Amniotic epithelial cell (primary cell): ENCODE measurements around the gene SLC45A1.
A peak's percentile ranks its signal among the peaks of the same experiment; 100 is the strongest.
"Not testable (repeated sequence)": the region's sequence is repeated elsewhere in the genome, so short reads cannot be mapped to it uniquely, and the experiment has no call there.

Source experiments
- DNase-seq: peaks from one replicate; pipeline ENCODE4 v3.0.0-alpha.2; 2010; ENCODE audit warnings: low read depth

The SLC45A1 gene

DNA sequence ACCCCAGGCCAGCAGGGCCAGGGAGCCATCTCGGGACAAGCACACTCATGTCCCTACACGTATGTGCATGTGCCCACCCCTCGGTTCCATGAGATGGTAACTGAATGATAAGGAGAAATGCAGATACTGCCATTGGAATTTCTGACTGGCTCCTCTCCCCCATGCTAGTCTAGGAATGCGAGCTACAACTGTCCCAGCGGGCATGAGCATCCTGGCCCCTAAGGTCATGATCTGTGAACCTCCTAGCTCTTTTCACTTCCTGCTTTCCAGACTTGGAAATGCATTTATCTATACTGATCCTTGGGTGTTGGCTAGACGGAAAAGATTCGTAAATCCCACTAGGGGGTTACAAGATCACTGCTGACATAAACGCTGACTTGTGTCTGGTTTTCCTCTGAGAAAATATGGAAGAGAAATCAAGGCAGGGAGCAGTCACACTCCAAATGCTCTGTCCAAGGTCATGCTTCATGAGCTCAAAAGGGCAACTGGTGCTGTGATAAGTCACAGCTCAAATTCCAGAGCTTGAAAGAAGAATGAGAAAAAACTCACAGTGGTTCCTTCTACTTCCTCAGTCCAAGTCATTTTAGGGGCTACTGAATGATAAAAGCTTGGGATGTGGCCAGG is 49.8 kb downstream of the SLC45A1 start:
- peak; percentile 38 for DNase-seq

DNA sequence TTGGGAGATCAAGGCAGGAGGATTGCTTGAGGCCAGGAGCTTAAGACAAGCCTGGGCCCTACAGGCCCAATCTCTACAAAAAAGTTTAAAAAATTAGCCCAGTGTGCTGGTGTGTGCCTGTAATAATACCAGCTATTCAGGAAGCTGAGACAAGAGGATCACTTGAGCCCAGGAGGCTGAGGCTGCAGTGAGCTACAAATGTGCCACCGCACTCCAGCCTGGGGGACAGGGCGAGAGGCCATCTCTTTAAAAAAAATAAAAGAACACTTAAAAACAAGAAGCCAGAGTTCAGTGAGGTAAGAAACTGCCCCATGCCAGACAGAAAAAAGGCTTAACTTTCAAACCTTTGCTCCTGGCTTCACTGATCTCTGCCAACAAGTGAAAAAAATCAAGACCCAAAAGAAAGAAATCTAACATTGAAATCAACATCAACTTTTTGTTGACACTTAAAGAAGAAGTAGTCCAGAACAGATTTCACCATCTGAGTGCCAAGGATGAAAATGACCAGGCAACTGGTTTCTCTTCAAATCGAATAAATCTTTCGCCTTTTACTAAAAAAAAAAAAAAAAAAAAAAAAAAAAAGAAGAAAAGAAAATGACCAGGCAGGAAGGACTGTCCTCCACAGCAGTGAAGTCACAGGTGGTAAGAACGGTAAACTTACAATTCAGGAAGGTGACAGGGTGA is 51.2 kb downstream of the SLC45A1 start:
- peak; percentile 48 for DNase-seq

DNA sequence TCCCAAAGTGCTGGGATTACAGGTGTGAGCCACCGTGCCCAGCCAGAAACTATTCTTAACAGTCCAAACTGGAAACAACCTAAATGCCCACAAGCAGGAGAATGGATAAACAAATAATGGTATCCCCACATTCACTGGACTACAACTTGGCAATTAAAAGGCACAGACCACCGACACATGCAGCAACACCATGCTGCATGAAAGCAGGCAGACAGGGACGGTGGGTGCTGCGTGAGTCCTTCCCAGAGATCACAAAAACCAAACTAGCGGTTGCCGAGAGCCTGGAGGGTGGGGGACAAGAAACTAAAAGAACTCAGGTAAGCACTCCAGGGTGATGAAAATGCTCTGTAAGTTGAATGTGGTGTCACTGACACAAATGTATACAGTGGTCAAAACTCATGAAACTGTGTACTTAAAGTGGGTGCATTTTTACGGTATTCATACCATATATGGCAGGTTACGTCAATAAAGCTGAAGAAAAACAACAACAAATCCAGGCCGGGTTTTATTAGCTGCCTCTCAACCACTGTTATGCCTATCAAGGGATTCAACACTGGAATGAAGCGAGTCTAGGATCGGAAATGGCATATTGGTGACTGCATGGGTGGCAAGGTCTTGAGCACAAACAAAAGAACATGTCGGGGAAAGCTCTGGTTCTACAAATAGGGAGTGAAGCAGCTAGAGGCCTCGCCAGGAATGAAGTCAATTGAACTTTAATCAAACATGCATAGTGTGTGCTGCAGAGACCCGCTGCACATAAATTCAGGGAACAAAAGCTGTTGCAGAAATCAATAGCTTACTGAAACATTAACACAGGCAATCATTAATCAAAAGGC is 52.4 kb downstream of the SLC45A1 start:
- DNase-seq, result no peak

DNA sequence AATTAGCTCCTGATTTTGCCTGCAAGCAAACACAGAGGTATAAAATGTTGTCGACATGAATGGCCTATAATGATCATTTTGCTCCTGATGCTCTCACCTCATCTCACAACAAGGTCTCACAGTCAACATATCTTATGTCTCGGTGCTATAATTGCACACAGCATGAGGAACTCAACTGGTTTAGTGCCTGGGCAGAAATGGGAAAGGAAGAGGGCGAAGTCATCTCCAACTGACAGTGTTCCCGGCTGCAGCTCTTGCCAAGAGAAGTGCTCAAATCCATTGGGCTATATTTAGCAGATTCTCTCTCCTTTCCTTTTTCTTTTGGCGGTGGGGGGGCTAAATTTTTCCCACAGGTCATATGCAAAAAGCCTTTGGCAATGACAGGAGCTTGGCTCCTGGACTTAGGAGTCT is 53.0 kb downstream of the SLC45A1 start:
- no peak for DNase-seq

DNA sequence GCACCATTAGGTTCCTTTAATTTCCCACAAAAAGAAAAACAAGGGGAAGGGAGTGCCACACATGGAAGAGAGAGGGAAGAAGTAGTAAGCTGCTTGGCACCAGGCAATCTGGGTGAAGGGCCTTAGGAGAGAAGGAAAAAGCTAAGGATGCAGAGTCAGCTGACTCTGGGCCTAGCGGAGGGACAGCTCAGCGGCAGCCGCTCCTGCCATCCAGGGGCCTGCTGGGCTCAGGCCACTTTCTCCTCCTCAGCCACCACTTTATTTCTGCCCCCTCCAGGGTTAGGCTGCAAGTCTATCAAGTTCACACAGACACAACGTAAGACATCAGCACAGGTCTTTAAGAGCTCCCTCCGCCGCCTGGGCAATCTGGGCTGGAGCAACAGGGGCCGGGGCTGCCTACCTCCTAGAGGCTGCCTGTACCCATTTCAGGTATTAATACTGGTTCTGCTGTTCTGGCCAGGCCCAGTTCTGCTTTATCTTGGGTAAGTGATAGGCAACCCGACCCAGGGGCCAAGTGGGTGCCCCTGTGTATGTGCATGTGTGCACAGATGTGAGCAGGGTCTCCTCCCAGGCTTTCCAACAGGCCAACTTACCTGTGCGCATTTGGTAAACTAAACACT is 53.6 kb downstream of the SLC45A1 start:
- no peak for DNase-seq

DNA sequence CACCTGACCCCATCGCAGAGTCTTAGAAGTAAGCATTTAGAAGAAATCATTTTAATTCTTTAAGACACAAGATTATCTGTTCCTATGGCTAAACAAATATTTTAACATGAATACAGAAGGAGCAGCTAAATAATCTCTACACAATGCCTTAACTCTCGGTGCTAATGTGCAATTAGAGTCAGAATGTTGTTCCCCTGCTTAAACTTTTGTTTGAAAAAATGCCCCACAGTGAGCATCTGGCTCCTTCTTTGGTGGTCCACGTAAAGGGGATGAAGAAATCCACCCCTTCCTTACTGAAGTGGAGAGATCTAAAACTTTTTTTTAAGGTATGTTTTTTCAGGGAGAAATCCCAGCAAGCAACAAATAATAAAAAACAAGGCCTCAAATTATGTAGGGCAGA is 55.2 kb downstream of the SLC45A1 start:
- DNase-seq, result no peak

DNA sequence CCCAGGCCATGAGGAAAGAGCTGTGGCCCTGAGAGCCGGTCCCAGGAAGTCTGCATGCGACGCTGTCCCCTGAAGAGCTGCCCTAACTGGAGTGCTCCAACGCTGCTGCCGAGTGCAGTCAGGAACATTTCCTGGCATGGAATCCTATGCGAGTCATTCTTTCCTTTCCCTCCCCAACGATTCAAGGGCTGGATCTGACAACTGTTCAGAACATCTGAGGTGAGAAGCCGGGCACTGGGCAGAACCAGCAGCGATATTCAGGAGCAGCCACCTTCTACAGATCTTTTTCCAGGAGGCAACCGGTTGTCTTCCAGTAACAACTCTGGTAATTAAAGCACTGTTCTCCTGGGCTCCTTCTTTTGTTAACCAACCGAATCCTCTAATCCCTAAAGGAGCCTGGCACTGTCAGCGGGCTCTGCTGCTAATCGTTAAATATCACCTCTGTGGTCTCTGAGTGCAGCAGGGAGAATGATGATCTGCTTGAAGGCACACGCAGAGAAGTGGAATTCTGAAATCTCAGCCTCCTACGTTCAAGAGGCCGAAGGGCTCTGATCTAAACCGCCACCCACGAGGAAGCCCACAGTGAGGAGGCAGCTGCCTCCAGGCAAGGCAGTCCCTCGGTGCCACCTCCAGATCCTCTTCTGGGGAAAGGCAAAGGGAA is 55.8 kb downstream of the SLC45A1 start:
- DNase-seq, result peak; percentile 99

DNA sequence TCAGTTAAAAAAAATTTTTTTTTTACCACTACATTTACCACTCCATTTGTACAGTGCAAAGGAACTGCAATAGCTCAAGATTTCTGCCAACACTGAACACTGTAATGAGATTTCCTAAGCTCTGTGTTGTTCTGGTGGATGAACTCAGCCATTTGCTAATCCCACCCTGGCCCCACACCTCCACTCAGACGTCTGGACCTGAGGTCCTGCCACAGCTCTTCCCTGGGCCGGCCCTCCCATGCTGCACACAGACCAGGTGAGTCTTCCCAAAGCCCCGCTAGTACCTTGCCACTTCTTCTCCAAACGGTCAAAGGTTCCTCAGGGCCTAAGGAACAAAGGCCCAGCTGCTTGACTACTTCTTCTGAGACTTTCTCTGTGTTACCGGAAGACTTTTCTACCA is 56.4 kb downstream of the SLC45A1 start:
- peak; percentile 77 for DNase-seq

DNA sequence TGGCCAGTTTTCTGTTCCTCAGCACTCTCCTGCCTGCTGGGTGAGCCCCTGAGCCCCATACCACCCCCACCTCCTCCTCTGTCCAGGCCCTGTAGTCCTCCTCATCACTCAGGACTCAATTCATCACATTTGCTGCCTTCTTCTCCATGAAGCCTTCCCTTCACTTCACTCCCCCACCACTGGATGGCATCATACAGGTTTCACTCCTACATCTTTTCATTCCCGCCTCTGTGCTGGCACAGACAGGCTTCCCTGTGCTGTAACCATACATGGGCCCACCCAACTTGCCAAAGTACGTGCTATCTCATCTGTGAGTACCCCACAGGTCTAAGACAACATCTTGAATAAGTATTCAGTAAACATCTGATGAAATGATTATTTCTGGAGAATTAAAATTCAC is 56.9 kb downstream of the SLC45A1 start:
- peak; percentile 70 for DNase-seq

DNA sequence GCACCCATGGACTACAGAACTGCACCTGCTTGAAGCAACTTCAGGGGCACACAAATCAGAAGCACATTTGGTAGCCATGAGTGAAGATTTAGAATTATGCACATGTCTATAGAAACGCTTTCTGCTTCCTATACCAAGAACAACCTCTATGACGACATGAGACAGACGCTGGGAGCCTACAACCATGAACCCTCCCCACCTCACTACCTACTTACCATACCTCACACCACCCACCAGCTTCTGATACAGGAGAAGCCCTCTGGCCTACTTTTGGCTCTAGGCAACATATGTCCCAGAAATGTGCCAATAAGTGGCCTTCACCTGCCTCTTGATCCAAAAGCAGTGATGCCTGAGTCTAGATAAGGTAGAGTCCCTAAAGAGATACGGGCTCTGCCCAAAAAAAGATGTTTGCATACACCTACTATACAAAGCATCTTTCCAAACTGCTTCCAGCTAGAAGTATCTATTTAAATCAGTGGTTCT is 58.5 kb downstream of the SLC45A1 start:
- DNase-seq, result no peak

DNA sequence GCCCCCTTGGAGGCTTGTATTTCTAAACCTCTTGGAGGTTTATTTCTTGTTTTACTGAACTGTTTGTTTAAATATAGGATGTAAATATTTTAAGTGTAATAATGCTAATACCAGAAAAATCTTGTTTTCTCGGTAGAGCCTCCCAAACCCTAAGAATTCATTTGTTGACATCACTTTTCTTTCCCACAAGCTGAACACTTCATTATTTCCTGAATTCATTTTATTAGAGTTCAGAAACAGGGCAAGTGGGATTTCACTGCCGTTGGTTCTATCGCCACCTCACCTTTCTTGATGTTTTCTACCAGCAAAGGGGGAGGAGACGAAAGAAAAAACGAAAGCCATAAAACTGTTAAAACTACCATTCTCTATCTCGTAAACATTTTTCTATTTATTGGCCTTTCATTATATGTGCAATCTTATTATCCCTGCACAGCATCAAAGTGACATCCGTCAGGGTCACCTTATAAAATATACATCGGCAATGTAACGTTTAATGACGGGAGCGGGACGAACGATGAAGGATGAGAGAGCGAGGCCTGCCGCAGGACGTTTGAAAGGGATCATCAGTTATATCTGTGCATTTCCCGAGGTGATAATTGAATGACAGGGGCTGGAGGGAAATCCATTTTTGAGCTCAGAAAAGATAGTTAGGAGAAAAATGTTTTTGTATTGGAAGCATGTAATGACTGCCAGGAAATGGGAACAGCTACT is 59.5 kb downstream of the SLC45A1 start:
- no peak for DNase-seq

DNA sequence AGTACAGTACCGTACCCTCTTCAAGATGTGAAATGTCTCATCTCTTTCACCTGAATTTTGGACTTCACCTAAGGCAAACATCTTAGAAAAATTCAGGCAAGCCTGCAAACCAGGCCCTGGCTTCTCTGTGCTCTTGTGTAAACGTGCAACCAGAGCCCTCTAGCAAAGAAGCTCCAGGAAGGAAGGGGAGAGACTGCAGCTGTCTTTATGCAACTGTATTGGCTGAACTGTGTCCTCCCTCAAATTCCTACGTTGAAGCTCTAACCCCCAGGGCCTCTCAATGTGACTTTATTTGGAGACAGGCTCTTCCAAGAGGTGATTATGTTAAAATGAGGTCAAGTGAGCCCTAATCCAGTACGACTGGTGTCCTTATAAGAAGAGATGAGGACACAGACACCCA is 60.3 kb downstream of the SLC45A1 start:
- peak; percentile 39 for DNase-seq

DNA sequence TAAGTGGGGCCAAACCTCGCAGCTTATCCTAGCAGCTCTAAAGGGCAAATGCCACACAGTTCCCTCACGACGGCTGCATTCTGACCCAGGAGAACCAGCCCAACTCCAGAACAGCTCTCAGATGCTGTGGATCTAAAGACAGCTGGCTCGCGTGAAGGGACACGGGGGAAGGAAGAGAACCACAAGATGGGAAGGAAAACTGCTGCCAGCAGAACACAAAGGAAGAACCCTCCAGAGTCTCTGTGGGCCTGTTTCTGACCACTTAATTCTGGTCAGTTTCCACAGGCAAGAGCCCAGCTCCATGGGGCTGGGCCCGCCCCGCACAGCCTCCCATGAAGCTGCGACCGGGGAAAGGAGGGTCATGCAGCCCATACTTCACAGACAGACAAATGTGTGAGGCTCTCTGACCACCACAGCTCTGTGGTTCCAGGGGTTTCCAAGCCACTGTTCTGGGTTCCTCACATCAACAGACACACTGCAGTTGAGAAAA is 61.1 kb downstream of the SLC45A1 start:
- no peak for DNase-seq

DNA sequence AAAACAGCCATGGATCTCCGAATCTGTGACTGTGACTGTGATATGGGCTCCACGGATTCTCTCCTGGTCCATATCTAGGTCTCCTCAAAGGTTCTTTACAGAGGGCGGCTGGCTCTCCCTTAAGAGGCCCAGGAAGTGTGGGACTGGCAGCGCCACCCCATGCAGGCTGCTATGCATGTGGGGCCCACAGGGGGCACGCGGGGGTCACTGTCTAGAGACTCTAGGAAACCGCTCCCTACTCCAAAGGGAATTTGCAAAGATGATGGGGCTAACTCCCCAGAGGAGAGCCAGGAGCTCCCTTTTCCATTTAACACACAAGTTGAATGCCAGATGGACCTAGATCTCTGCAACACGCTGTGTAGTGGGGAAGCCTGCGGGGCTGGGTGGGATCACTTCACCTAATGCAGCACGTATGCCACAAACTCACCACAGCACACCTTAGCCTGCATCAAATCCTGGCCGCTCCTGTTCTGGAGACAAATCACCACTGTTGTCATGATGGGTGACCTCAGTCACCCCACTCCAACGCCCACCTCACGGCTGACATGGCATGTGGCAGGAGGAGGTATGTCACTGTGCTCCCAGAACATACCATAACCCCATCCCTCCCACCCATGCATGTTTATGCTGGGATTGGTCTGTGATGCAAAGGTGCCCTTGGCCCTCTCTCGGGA is 61.7 kb downstream of the SLC45A1 start:
- no peak for DNase-seq

DNA sequence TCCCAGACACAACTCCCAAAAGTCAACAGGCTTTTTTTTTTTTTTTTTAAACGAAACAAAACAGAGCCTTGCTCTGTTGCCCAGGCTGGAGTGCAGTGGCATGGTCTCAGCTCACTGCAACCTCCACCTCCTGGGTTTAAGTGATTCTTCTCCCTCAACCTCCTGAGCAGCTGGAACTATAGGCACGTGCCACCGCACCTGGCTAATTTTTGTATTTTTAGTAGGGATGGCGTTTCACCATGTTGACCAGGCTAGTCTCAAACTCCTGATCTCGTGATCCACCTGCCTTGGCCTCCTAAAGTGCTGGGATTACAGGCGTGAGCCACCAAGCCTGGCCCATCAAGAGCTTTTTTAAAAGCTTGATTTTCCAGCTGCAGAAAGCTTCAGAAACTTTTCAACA is 62.4 kb downstream of the SLC45A1 start:
- not testable (repeated sequence) for DNase-seq

DNA sequence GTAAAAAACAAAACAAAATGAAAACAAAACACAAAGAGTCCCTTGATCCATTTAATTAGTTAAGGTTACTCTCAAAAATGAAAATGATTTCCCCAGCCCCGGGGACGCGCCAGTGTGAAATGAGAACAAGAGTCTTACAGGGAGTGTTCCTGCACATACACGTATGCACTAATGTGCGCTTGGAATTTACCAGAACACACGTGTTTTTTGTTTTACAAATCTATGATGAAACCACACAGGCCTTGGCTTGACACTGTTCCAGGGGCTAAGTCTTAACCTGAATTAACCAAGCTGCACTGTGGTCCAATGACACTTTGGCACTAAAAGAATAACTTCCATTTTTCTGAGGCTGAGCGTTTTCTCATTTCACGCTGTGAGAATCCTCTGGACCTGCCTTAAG is 63.7 kb downstream of the SLC45A1 start:
- peak; percentile 39 for DNase-seq

DNA sequence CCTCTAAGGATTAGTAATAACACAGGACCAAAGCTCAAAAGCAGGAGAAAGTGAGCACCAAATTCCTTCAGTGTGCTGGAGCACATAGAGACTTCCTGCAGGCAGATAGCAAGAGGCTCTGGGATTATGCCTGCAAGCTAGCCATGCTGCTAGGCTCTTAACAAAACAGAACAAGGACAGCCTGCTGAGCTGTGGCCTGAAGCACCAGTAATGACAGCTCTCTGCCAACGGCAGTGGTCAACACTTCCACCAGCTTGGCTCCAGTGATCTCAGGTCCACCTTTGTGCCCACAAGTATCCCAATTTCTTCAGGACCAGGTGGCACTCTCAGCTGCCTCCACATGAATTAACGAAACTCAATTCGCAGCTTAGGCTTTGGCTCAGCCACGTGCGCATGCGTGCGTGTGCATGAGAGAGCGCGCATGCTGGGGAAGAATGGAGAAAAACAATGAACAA is 64.2 kb downstream of the SLC45A1 start:
- peak; percentile 32 for DNase-seq

DNA sequence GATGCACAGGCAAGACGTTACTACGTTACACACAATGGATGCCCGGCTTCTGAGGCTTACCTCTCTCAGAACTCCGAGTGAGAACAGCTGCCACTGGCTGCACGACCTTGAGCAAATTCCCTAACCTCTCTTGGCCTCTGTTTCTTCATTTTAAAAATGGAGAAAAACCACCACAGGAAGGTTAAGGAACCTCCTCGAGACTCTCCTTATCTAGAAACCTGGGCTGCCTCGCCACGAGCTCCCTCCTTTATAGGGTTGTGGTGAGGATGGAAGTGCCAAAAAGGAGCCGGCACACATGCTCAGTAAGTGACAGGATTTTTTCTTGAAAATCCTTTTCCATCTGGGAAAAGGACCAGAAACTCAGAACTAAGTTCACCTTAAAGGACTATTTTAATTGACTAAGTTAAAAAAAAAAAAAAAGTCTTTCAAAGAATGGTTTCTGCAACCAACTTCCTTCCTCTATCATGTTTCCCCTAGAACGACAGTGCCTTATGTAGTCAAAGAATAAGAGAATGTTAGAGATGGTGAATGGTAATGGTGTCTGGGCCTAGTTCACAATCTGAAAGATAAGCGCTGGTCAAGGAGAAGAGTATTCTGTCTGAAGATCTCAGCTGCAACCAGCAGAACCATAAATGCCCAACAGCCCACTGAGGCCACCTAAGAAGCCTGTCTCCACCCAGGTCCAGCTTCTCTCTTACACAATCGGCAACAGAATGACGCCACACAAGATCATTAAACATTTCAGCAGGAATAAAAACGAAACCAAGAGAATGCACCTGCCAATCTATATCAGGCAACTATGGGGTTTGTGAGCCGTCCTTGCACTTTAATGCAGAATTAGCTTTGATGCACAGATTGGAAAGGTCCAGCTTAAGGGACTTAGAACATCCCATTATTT is 64.9 kb downstream of the SLC45A1 start:
- DNase-seq, result no peak

DNA sequence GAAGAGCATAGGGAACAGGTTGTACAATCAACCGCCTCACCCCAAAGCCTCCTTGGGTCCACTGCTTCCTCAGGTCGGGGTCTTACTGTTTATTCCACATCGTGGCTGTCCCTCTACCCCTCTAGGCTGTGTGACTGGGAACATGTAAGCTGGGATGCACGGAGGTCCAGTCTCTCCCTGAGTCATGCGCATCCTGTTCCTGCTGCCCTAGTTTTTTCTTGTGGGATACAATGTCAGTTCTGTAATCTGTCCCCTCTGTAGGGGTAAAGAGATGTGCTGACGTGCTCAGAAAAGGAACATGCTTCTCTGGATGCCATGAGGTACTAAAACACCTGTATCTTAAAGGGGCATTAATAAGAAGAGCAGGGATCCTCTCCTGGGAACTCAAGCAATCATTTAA is 66.2 kb downstream of the SLC45A1 start:
- DNase-seq, result no peak
